OCI-LY1 (cell line): ENCODE data around the gene LATS2.

Experiments used
- CTCF ChIP-seq: fragments of 200-600 bp; sonication (generic), shearing (Covaris generic); IDR thresholded peaks from 2 replicates; pipeline ENCODE4 v1.5.1; 2017; ENCODE audit warnings: mild to moderate bottlenecking, antibody characterized with exemption, low read length, moderate library complexity, mixed read lengths
- EZH2 ChIP-seq: fragments of 200-600 bp; sonication (generic), shearing (Covaris generic); IDR thresholded peaks from 2 replicates; pipeline ENCODE4 v1.8.0; 2017; ENCODE audit warnings: borderline replicate concordance, mixed run types, mild to moderate bottlenecking, antibody characterized with exemption, low read length, moderate library complexity, mixed read lengths

GRCh38 chr13:21076253-21076652, 14.9 kb upstream of the LATS2 start:
- TF ChIP-seq CTCF = no peak
- TF ChIP-seq EZH2 = no peak
